Measurements from ENCODE around the gene SMU1.

The SMU1 gene

DNA sequence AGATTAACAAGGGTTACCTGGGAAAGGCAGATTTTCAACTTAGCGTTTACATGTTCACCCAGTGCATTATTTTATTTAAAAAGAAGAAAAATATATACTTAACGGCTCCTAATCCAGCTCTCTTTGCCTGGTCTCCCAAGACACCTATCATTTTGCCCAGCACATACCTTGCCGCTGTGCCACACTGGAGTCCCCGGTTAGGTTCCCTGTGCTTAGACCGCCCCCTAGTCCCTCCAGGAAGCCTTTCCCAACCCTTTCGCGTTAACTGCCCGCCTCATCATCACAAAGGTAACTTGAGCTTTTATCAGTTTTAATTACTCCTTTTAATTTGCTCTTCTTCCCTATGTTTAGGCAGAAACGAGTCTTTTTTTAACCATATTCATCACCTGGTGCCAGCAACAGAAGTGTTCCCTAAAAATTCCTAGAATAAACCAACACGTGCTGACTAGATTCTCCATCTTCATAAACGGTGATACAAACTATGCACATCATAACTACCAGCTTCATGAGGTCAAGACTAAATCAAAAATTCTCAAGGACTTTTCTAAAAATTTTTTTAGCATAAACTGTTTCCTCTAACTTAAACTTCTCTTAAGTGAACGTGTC lies 31.7 kb downstream of the SMU1 start:
- DNase-seq (ENCODE audit: low read depth in 2 of 2): no peak

- DNase-seq (ENCODE audit: low read depth in 2 of 2): peak; percentile 60 to 74
Measured at GRCh38 chr9:33044162-33044673, 32.3 kb downstream of the SMU1 start.

DNA sequence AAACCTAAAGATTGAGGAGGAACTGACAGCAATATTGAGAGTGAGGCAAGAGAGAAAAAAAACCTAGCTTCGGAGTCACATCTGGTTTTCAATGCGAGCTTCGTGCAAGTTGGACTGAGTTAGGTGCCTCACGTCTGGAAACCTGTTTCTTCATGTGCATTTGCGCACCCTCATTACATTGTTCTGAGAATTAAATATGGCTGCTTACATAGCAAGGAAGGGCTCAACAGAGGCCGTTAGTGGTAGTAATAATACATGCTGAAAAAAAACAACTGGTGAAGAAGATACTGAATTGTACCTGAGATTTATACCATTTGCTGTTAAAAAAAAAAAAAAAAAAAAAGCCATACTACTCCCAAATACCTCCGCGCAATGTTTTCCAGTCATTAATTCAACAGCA lies 32.8 kb downstream of the SMU1 start:
- no peak for DNase-seq (ENCODE audit: low read depth in 2 of 2)

DNA sequence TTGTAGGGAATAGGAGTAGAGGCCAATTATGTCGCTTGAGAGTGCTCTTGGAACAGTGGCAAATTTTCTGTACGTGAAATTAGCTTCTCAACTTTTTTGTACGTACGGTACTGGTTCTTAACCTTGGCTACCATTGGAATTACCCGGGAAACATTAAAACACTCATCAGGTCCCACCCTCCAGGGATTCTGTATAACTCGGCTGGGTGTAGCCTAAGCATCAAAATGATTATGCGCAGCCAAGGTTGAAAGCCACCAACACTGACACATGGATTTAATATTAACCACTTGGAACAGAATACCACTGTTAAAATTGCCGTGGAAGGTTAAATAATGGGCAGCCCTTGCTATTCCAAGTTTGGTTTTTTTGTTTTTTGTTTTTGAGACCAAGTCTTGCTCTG lies 34.0 kb downstream of the SMU1 start:
- no peak for DNase-seq (ENCODE audit: low read depth in 2 of 2)

DNA sequence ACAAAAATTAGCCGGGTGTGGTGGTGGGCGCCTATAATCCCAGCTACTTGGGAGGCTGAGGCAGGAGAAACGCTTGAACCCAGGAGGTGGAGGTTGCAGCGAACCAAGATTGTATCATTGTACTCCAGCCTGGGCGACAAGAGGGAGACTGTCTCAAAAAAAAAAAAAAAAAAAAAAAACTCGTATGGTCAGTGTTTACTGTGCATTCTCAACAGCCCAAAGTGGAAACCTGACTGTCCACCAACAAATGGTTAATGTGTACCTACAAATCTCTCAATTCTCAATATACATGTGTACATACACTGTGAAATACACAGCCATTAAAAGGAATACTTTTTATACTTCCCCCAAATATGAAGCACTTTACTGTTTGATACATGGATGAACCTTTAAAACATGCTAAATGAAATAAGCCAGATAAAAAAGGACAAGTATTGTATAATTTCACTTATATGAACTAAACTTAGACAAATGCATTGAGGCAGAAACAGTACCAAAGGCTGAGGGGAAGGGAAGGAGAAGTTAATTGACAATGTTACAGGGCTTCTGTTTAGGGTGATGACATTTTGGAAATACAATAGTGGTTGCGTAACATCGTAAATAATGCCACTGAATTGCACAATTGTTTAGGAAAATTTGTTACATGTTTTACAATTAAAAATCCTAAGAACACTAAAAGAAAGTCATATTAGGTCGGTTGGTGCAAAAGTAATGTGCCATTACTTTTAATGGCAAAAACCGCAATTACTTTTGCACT lies 34.9 kb downstream of the SMU1 start:
- no peak for DNase-seq (ENCODE audit: low read depth in 2 of 2)

- DNase-seq (ENCODE audit: low read depth in 2 of 2): no peak
Measured at GRCh38 chr9:33040792-33041431, 35.6 kb downstream of the SMU1 start.

- no peak for DNase-seq (ENCODE audit: low read depth in 2 of 2)
Measured at GRCh38 chr9:33032865-33033264, 43.6 kb downstream of the SMU1 start.

- DNase-seq (ENCODE audit: low read depth in 2 of 2): no peak
Measured at GRCh38 chr9:33032292-33032691, 44.2 kb downstream of the SMU1 start.

GRCh38 chr9:33030285-33030684 lies 46.2 kb downstream of the SMU1 start:
- no peak for DNase-seq (ENCODE audit: low read depth in 2 of 2)

- no peak for DNase-seq (ENCODE audit: low read depth in 2 of 2)
Measured at GRCh38 chr9:33029231-33029786, 47.2 kb downstream of the SMU1 start.

- no peak for DNase-seq (ENCODE audit: low read depth in 2 of 2)
Measured at GRCh38 chr9:33025572-33026342, 50.7 kb downstream of the SMU1 start.

GRCh38 chr9:33024966-33025571 lies 51.4 kb downstream of the SMU1 start, which contains the start of gene DNAJA1:
TSS of gene DNAJA1 (plus strand) at chr9:33025273. CDS start at chr9:33026485, 1,212 bp downstream.
- DNase-seq (ENCODE audit: low read depth in 2 of 2): peak; percentile 86 to 87

GRCh38 chr9:33024126-33024965 lies 52.1 kb downstream of the SMU1 start:
- DNase-seq (ENCODE audit: low read depth in 2 of 2): no peak

DNA sequence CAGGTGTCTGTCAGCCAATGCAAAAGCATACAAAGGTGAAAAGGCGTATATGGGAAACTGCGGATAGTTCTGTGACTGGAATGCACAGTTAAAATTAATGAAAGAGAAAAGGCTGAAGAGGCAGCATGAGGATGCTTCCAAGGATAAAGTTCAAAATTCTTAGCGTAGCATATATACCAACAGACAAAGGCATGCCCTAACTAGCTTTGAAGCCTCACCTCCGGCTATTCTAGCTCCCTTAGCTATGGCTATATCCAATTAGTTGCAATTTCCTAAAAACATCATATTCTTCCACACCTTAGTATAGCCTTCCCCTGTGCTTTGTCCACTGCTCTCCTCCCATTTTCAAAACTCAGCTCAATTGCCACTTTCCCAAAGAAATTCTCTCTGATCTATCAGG lies 52.8 kb downstream of the SMU1 start:
- DNase-seq (ENCODE audit: low read depth in 2 of 2): no peak

GRCh38 chr9:33022755-33023154 lies 53.7 kb downstream of the SMU1 start:
- no peak for DNase-seq (ENCODE audit: low read depth in 2 of 2)

- DNase-seq (ENCODE audit: low read depth in 2 of 2): no peak
Measured at GRCh38 chr9:33022303-33022702, 54.2 kb downstream of the SMU1 start.

- DNase-seq (ENCODE audit: low read depth in 2 of 2): no peak
Measured at GRCh38 chr9:33019797-33020196, 56.7 kb downstream of the SMU1 start.

DNA sequence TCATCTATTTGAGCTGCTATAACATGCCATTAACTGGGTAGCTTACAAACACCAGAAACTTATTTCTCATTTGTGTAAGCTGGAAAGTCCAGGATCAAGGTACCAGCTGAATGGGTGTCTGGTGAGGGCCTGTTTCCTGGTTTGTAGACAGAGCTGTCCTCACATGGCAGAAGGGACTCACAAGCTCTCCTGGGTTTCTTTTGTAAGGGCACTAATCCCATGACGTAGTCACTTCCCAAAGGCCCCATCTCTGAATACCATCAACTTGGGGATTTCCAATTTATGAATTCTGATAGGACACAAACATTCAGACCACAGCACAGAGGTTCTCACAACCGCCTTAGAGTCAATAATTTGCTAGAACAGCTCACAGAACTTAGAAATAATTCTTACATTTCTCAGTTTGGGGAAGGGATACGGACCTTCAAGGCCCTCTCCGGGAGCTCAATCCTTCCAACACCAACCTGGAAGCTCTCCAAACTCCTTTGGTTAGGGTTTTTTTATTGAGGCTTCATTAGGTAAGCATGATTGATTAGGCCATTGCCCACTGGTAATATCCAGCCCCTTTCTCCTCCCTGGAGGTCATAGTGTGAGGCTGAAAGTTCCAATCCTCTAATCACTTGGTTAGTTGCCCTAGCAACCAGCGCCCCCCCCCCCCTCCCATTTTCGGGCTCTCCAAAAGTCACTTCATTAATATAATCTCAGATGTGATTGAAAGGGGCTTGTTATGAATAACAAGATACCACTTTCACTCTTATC lies 59.0 kb downstream of the SMU1 start:
- no peak for DNase-seq (ENCODE audit: low read depth in 2 of 2)

- DNase-seq (ENCODE audit: low read depth in 2 of 2): no peak
Measured at GRCh38 chr9:33014665-33015014, 61.8 kb downstream of the SMU1 start.
